Measurements from ENCODE around the gene DGKI. TPM values are rescaled to one million over a fixed set of nuclear protein-coding genes. Genes with fewer than 3 reads are reported as not detected.

DGKI gene
- total and polyA plus RNA-seq, 2 of the 4 experiments (the other 2 are of a cell fraction) = 3.9 to 15.8 TPM

DNA sequence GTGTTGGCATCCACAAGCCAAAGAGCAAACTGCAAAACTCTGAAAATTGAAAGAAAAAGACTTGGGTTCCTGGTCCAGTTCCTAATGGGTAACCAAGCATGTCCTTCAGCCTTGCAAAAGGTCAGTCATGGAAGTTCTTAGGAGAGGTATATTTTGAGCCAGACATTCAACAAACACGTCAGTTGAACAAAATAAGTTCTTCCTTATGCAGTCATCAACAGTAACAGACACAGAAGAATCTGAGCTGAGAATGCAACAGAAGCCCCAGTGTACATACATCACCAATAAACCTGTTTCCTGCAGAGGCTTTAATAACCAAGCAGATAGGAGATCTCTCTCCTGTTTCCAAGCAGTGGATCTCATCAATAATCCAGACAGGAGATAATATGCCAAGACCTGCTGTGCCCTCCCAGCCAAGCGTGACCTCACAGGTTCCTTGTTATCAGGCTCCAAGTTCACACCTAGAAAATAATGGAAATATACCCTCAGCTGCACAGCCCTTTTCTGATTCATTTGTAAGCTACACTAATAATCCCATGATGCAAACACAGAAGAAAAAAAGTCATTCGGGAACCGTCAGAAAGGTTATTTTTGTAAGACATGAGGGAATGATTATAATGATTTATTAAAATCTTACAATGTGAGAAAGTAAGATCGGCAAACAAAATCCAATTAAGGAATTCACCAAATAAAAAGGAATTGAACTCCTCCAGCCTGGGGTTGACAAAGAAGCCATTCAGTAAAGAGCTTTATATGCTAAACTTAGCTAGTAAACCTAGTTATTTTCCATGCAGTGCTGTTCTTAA is 90.7 kb downstream of the DGKI start:
- TF ChIP-seq MAFK (IDR thresholded peaks at IDR 0.05; ENCODE audit: low read depth, low read length) (no peak), NFE2L2 (IDR thresholded peaks at IDR 0.05; ENCODE audit: low read depth, low read length) (no peak), POLR2A (IDR thresholded peaks at IDR 0.05; ENCODE audit: low read depth, low read length) (no peak), RFX5 (IDR thresholded peaks at IDR 0.05; ENCODE audit: low read depth, low read length) (no peak), CHD1 (IDR thresholded peaks at IDR 0.05; ENCODE audit: low read depth, low read length) (no peak)
- TF ChIP-seq, protein P1, sequence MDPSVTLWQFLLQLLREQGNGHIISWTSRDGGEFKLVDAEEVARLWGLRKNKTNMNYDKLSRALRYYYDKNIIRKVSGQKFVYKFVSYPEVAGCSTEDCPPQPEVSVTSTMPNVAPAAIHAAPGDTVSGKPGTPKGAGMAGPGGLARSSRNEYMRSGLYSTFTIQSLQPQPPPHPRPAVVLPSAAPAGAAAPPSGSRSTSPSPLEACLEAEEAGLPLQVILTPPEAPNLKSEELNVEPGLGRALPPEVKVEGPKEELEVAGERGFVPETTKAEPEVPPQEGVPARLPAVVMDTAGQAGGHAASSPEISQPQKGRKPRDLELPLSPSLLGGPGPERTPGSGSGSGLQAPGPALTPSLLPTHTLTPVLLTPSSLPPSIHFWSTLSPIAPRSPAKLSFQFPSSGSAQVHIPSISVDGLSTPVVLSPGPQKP (IDR thresholded peaks at IDR 0.05; ENCODE audit: borderline replicate concordance, low read depth, low read length) = no peak
- H2AK9ac ChIP-seq (replicated peaks; ENCODE audit: low read depth, low read length, poor library complexity) = no peak overlapping the region
- no peak overlapping the region for H3K4ac ChIP-seq (ENCODE audit: low read depth, low read length)
- H4K8ac ChIP-seq (ENCODE audit: low read depth in 2 of 2, low read length in 2 of 2) = no peak overlapping the region
- no peak overlapping the region for H2BK5ac ChIP-seq (ENCODE audit: low read depth, low read length, poor library complexity, severe bottlenecking)
- H3K79me1 ChIP-seq (ENCODE audit: low read depth in 1 of 2, low read length in 2 of 2) = no peaks in the 10 kb centered on the region; a peak in 1 of 4 replicates
- intact Hi-C loops (cut with micrococcal nuclease) = no loop called here
- no TSS peak for BruUV-seq (replicated peaks)
- H3K56ac ChIP-seq (ENCODE audit: extremely low read depth, insufficient read depth, low read length) = no peak overlapping the region
- no peak overlapping the region for H3K4me3 ChIP-seq (ENCODE audit: insufficient read depth, low read depth, low read length)
- H3K4me1 ChIP-seq (ENCODE audit: control insufficient read depth, insufficient read depth, low read length) = peaks cover 2% of the 10 kb centered on the region; the same call in 1 of the 2 replicates
- no peaks in the 10 kb centered on the region for H4K20me1 ChIP-seq (ENCODE audit: insufficient read depth, low read length)
- H4K5ac ChIP-seq (ENCODE audit: low read depth, low read length) = no peak overlapping the region
- H2AK5ac ChIP-seq (ENCODE audit: low read depth, low read length) = no peak overlapping the region
- no peak overlapping the region for H3K9ac ChIP-seq (ENCODE audit: low read depth, low read length)
- H4K91ac ChIP-seq (ENCODE audit: insufficient read depth, low read depth, low read length) = no peak overlapping the region
- no peak overlapping the region for H3K14ac ChIP-seq (replicated peaks; ENCODE audit: low read depth, low read length)
- ChIA-PET POLR2A (ENCODE audit: unreplicated experiment) (interaction anchor here (0.7 kb wide), 1 partner anchor 24 kb away, joined by 3 read pairs; no protein-coding TSS in a partner anchor), CTCF (no interaction called here)
- WGBS, 2 experiments (ENCODE audit: extremely low coverage in 2 of 2, insufficient read length in 1 of 2) = no CpG with 5 or more reads among the region's 5 CpGs
- DNase-seq = peak; percentile 17
- no peak overlapping the region for H2BK120ac ChIP-seq (ENCODE audit: low read depth, low read length)
- no peaks in the 10 kb centered on the region for H3K9me3 ChIP-seq (ENCODE audit: control insufficient read depth, insufficient read depth, low read length)
- no peak for ATAC-seq (ENCODE audit: low read depth)
- no peaks in the 10 kb centered on the region for H3K36me3 ChIP-seq (ENCODE audit: control insufficient read depth, insufficient read depth, low read length)
- no peaks in the 10 kb centered on the region for H3K27me3 ChIP-seq (ENCODE audit: control insufficient read depth, insufficient read depth, low read length)
- H2BK15ac ChIP-seq (ENCODE audit: low read depth, low read length) = no peak overlapping the region
- H2AFZ ChIP-seq (replicated peaks; ENCODE audit: low read length, poor library complexity) = no peak overlapping the region
- no peak overlapping the region for H3K4me2 ChIP-seq (ENCODE audit: low read depth, low read length)
- H3K27ac ChIP-seq (ENCODE audit: insufficient read depth, low read length) = no peak overlapping the region
- H2BK20ac ChIP-seq (ENCODE audit: low read depth, low read length) = no peak overlapping the region
- in situ Hi-C loops (cut with MboI; ENCODE audit: low sequenced_read_pairs) = no loop called here
- no peaks in the 10 kb centered on the region for H3K9me1 ChIP-seq (ENCODE audit: insufficient read depth, low read length)
- dilution Hi-C loops (cut with HindIII; ENCODE audit: low sequenced_read_pairs, unreplicated experiment) = no loop called here
- no peak overlapping the region for H3K23ac ChIP-seq (ENCODE audit: low read depth, low read length)
- no peak overlapping the region; the same call in 1 of the 2 replicates for H3K18ac ChIP-seq (ENCODE audit: low read depth, low read length)
